ENCODE measurements around the gene FEM1A.
"Not testable (repeated sequence)": the region's sequence is repeated elsewhere in the genome, so short reads cannot be mapped to it uniquely, and the experiment has no call there.

FEM1A gene

GRCh38 chr19:4774136-4774535 lies 17.4 kb upstream of the FEM1A start:
- no peak for DNase-seq

DNA sequence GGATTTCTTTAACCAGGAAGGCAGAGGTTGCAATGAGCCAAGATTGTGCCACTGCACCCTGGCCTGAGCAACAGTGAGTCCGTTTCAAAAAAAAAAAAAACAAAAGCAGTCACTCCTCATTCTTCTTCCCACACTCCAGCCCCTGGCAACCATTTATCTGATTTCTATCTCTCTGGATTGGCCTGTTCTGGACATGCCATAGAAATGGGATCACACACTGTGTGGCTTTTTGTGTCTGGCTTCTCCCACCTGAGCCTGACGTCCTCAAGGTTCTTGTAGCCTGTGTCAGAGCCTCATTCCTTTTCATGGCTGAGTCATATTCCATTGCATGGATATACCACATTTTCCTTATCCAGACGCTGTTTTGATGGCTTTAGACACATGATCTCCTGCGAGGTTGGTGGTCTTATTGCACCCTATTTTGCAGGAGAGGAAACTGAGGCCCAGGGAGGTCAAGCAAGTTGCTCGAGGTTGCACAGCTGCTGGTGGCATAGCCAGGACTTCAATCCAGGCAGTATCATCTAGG lies 15.8 kb upstream of the FEM1A start:
- no peak for DNase-seq

DNA sequence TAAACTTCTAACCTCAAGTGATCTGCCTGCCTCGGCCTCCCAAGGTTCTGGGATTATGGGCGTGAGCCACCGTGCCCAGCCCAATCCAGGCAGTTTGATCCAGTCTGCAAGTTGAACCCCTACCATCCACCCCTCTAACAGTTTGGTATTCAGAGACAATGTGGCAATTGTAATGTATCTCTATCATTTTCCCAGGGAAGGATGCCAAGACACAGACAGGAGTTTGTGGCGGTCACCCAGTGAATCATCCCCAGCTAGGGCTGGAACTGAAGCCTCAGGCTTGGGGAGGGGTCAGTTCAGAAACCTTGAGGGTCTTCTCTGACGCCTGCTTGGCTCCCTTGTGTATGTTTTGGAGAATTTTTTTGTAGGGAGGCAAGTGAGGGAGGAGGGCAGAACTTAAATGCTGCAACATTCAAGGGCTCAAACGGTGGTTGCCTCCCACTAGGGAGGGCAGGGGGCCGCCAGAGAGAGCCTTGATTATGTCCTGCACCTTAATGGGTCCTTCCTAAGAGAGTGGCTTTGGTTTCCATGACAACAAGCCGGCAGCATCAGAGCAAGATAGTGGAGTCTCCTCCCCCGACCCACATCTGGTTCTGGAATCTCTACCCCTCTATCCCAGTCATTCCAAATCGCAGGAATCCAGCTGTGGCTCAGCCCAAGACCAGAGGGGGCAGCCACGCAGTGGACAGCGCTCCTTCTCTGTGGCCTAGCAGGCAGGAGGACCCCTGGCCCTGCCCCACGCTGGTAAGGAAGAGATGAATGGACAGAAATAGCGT lies 14.9 kb upstream of the FEM1A start:
- DNase-seq = no peak

GRCh38 chr19:4778124-4778523 lies 13.4 kb upstream of the FEM1A start:
- DNase-seq = not testable (repeated sequence)

DNA sequence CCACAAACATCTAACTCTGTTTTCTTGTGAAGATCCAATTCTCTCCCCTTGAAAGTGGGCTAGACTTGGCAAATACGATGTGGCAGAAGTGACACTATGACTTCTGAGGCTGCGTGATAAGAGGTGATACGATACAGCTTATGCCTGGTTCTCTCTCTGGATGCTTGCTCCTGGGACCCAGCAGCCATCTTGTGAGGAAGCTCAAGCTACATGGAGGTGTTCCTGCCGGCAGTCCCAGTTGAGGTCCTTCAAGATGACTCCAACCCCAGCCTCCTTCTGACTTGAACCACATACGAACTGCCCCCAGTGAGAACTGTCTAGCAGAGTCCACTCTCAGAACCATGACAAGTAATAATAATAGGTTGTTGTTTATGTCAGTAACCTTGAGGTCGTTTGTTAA lies 10.7 kb upstream of the FEM1A start:
- no peak for DNase-seq

DNA sequence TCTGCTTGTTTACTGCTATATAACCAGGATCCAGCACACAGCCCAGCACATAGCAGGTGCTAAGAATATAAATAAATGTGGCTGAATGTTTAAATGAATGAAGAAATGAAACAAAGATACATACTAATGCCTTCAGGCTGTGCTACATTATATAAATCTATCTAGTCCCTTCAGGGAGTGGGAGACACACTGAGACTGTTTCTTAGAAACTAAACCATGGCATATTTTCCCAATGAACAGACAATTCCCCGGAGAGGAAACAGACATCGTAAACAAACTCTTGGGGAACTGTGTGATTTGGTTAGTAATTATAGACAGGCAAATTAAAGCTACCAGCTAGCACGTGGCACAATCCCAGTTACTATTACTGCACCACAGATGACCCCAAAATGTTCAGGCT lies 9.7 kb upstream of the FEM1A start:
- DNase-seq = no peak

GRCh38 chr19:4786412-4787016 lies 5.0 kb upstream of the FEM1A start:
- DNase-seq = not testable (repeated sequence)

GRCh38 chr19:4792019-4792865 lies 708 bp downstream of the FEM1A start:
- DNase-seq = not testable (repeated sequence)

DNA sequence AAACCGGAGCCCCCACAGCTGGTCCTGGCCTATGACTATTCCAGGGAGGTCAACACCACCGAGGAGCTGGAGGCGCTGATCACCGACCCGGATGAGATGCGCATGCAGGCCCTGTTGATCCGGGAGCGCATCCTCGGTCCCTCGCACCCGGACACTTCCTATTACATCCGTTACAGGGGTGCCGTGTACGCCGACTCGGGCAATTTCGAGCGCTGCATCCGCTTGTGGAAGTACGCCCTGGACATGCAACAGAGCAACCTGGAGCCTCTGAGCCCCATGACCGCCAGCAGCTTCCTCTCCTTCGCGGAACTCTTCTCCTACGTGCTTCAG lies 1.3 kb downstream of the FEM1A start:
- DNase-seq = not testable (repeated sequence)

DNA sequence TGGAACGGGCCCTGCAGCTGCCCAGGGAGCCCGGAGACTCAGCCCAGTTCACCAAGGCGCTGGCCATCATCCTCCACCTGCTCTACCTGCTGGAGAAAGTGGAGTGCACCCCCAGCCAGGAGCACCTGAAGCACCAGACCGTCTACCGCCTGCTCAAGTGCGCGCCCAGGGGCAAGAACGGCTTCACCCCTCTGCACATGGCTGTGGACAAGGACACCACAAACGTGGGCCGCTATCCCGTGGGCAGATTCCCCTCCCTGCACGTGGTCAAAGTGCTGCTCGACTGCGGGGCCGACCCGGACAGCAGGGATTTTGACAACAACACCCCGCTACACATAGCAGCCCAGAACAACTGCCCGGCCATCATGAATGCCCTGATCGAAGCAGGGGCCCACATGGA lies 1.7 kb downstream of the FEM1A start:
- not testable (repeated sequence) for DNase-seq

GRCh38 chr19:4794971-4795370 lies 3.4 kb downstream of the FEM1A start:
- DNase-seq = no peak

DNA sequence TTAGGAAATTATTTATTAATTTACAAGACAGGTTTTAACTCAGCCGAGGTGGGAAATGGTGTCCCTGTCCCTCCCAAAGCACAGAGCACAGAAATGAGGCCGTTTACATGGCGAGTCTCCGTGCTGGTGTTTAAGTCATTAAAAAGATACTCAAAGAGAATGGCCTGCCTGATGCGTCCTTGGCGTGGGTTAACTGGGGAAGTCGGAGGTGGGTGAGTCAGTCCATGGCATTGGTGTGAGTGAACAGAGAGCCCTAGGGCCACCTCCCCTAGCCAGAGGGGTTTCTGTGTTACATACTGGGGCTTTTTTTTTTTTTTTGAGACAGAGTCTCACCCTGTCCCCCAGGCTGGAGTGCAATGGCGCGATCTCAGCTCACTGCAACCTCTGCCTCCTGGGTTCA lies 3.9 kb downstream of the FEM1A start:
- no peak for DNase-seq

- no peak for DNase-seq
Observed at GRCh38 chr19:4800591-4801081, 9.1 kb downstream of the FEM1A start.

- DNase-seq = no peak
Observed at GRCh38 chr19:4801085-4801619, 9.6 kb downstream of the FEM1A start.

DNA sequence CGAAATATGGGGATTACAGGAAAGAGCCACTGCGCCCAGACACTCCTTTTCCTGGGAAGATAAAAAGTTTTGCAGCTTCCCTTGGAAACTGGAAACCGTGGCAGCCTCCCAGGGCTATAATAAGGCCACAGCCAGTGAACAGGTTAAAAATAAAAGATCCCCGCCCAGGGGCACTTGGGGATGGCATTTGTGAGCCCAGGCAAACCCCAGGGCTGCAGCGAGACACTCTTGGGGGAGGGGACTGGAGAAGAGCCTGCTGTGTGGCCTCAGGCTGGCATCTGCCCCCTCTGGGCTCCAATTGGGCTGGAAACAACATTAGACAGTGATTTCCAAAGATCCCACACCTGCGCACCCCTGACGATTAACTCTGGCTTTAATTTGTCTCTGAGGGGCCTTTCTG lies 11.2 kb downstream of the FEM1A start:
- no peak for DNase-seq

DNA sequence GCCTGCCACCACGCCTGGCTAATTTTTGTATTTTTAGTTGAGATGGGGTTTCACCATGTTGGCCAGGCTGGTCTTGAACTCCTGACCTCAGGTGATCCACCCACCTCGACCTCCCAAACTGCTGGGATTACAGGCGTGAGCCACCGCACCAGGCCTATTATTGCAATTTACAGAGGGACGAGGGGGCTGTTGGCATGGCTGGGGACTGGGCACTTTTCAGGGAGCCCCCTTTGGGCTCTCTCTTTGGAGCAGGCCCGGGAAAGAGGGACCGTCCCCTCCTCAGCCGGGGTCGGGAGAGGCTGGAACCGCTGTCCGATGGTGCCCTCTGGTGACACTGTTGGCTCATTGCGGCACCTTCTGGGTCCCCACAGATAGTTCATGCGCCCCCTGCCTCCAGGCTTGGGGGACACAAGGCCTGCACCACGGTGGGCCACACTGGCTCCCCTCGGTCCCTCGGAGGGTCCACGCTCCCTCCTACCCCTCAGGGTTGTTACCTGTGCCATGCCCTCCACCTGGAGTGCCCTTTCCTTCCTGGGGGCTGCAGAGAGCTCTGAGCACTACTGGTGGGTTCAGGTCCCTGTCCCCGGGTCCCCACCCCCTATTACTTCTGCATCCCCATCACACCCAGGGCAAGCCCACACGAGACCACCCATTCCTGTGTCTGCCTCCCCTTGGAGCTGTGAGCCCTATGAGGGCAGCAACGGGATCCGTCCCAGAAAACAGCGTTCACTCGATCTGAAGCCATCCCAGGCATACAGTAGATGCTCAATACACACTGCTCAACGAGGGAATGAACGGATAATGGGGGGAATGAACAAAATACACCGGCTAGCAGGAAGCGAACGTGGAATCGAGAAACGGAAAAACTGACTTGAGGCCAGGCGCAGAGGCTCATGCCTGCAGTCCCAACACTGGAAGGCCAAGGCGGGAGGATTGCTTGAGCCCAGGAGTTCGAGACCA lies 12.5 kb downstream of the FEM1A start:
- DNase-seq = no peak

GRCh38 chr19:4805140-4805539 lies 13.6 kb downstream of the FEM1A start:
- DNase-seq = not testable (repeated sequence)

DNA sequence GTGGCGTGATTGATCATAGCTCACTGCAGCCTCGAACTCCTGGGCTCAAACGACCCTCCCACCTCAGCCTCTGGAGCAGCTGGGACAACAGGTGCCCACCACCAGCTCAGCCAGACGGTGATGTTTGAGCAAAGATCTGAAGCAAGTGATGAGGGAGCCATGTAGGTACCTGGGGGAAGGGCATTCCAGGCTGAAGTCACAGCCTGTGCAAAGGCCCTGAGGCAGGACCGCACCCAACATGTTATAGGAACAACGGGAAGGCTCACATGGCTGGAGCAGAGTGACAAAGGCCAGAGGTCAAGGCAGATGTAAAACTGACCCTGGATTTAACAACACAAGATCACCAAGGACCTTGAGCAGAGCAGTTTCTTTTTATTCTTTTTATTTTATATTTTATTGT lies 14.8 kb downstream of the FEM1A start:
- no peak for DNase-seq

- no peak for DNase-seq
Observed at GRCh38 chr19:4807188-4807587, 15.7 kb downstream of the FEM1A start.

- DNase-seq = no peak
Observed at GRCh38 chr19:4811328-4812131, 20.0 kb downstream of the FEM1A start.

Data from NCI-H1436 treated with DMSO at 0.1 percent for 48 hours (cell line).